ENCODE measurements around the gene ADORA2A.

The ADORA2A gene

DNA sequence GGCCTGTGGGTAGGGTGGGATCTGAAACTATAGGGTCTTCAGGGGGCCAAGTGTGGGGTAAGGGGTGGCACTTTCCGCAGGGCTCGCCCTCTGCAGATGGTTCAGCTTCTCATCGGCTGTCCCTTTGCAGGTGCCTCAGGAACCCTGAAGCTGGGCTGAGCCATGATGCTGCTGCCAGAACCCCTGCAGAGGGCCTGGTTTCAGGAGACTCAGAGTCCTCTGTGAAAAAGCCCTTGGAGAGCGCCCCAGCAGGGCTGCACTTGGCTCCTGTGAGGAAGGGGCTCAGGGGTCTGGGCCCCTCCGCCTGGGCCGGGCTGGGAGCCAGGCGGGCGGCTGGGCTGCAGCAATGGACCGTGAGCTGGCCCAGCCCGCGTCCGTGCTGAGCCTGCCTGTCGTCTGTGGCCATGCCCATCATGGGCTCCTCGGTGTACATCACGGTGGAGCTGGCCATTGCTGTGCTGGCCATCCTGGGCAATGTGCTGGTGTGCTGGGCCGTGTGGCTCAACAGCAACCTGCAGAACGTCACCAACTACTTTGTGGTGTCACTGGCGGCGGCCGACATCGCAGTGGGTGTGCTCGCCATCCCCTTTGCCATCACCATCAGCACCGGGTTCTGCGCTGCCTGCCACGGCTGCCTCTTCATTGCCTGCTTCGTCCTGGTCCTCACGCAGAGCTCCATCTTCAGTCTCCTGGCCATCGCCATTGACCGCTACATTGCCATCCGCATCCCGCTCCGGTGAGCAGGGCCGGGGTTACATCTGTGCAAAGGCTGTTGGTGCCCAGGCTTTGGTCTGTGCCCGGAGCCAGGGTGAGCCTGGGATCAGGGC is 5.8 kb downstream of the ADORA2A start:
- no peak for DNase-seq (ENCODE audit: low read depth)

- no peak for DNase-seq (ENCODE audit: low read depth)
Observed at GRCh38 chr22:24433828-24434470, 6.5 kb downstream of the ADORA2A start.

- DNase-seq (ENCODE audit: low read depth) = peak; percentile 76
Observed at GRCh38 chr22:24434471-24435322, 7.3 kb downstream of the ADORA2A start.

DNA sequence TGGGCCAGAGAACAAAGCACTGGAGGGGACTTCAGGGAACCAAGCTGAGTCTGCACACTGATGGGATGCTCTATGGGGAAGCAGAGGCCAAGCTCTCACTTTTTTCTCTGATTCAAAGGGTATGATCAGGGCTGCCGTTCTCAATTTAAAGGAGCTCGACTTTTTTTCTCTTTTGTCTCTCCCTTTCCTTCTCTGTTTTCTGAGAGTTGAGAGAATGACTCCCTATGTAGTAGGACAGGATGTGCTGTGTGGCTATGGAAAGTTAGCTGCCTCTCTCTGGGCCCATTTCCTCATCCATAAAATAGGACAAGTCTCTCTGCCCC is 7.9 kb downstream of the ADORA2A start:
- DNase-seq (ENCODE audit: low read depth) = no peak

DNA sequence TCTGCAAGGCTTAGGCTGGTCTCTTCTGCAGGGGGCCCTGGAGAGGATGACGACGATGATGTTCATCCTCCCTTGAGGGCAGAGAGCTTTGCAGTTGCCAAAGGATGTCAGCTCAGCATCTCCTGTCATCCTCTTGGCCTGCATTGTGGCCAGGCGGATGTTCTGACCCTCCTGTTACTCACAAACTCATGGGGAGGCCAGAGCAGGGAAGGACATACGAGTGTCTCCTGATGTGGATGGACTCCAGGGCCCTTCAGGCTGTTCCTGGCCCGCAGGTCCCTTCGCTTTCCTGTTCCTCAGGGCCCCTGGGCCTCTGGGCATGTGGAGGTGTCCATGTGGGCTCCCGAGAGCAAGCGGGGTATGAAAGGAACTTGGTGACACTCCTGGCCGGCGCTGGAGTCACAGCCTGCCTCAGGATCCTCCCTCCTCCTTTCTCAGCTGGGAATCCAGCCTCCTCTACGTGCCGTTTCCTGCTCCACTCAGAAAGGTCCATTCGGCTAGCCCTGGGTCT is 8.5 kb downstream of the ADORA2A start:
- DNase-seq (ENCODE audit: low read depth) = no peak

- DNase-seq (ENCODE audit: low read depth) = no peak
Observed at GRCh38 chr22:24436553-24436952, 9.2 kb downstream of the ADORA2A start.

DNA sequence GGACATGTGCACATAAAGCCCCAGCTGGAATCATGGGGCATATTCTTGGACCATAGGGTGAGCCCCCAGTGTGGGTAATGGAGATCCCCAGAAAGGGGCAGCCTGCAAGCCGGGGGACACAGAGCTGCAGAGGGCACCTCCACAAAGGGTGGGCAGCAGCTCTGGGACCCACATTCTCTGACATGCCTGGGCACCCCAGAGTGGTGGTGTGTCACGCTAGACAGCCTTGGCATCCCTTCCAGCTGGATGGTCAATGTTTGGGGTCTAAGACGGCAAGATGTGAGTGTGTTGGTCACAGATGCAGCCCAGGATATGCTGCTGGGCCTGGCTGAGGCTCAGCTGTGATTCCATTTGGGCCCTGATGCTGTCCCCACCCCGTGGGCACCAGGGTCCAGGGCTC is 9.7 kb downstream of the ADORA2A start:
- no peak for DNase-seq (ENCODE audit: low read depth)

GRCh38 chr22:24437741-24438328 is 10.4 kb downstream of the ADORA2A start:
- DNase-seq (ENCODE audit: low read depth) = no peak

GRCh38 chr22:24440270-24440717 is 12.9 kb downstream of the ADORA2A start:
- no peak for DNase-seq (ENCODE audit: low read depth)

GRCh38 chr22:24440718-24441405 is 13.5 kb downstream of the ADORA2A start:
- DNase-seq (ENCODE audit: low read depth) = no peak

DNA sequence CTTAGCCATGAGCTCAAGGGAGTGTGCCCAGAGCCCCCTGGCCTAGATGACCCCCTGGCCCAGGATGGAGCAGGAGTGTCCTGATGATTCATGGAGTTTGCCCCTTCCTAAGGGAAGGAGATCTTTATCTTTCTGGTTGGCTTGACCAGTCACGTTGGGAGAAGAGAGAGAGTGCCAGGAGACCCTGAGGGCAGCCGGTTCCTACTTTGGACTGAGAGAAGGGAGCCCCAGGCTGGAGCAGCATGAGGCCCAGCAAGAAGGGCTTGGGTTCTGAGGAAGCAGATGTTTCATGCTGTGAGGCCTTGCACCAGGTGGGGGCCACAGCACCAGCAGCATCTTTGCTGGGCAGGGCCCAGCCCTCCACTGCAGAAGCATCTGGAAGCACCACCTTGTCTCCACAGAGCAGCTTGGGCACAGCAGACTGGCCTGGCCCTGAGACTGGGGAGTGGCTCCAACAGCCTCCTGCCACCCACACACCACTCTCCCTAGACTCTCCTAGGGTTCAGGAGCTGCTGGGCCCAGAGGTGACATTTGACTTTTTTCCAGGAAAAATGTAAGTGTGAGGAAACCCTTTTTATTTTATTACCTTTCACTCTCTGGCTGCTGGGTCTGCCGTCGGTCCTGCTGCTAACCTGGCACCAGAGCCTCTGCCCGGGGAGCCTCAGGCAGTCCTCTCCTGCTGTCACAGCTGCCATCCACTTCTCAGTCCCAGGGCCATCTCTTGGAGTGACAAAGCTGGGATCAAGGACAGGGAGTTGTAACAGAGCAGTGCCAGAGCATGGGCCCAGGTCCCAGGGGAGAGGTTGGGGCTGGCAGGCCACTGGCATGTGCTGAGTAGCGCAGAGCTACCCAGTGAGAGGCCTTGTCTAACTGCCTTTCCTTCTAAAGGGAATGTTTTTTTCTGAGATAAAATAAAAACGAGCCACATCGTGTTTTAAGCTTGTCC is 14.3 kb downstream of the ADORA2A start:
- no peak for DNase-seq (ENCODE audit: low read depth)

DNA sequence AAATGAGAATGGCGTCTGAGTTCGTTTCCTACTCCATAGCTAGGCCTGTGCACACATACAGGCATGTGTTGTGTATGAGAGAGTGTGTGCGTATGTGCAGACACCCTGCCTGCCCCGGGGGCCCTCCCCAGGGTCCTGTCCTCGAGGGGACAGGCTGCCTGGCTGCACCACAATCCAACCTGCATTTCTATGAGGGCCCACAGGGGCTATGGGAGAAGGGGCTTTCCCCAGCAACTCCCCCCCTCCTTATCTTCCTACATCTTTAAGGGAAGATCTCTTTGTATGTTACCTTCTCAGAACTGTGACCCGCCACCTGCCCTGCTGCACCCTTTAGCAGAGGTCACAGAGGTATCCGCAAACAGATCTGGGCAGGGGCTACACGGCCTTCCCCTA is 14.9 kb downstream of the ADORA2A start:
- DNase-seq (ENCODE audit: low read depth) = no peak

DNA sequence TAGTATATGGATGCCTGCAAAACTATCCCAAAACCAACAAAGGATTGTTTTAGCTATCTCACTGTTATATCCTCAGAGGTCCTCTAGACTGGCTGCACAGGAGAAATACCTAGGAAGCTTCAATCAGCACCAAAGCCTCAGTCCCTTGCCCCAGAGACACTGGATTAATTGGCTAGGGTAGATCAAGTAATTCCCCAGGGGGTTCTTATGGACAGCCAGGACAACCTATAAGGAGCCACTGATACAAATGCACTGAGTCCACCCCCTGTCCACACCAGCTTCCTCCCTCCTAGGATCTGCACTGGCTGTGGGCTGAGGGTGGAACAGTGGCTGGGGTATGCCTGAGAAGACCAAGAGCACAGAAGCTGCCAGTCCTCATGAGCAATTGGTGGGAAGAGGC is 16.3 kb downstream of the ADORA2A start:
- DNase-seq (ENCODE audit: low read depth) = no peak

GRCh38 chr22:24444251-24444650 is 16.9 kb downstream of the ADORA2A start:
- no peak for DNase-seq (ENCODE audit: low read depth)

DNA sequence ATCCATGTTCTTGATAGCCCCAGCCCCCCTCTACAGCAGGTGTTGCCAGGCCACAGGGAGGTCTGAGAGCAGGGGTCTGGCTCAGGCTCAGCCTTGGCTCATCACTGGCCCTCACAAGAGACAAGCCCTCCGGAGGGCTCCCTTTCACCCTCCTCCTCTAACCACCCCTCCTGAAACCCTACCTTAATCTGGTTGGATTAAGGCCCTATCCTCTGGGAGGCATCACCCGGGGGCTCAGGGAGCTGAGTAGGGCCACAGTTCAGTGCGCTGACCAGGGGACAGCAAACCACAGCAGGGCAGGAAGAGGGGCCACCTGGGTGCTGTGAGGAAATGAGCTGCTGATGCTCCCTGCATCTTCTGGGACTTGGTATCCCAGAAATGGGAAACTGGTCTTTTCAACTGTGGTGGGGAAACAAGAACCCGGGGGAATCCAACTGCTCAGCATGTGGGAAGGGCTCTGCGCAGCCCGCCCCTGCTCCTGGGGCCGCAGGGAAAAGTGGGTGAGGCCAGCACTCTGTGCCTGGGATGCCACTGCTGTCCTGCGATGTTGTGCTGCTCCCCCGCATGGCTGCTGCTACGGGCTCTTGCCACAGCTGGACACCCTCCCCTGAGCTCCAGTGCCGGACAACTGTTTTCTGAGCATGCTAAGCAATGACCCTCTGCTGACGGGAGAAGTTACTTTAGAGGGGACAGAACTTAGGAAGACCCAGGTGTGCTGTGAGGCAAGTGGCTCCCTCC is 17.5 kb downstream of the ADORA2A start:
- DNase-seq (ENCODE audit: low read depth) = no peak

DNA sequence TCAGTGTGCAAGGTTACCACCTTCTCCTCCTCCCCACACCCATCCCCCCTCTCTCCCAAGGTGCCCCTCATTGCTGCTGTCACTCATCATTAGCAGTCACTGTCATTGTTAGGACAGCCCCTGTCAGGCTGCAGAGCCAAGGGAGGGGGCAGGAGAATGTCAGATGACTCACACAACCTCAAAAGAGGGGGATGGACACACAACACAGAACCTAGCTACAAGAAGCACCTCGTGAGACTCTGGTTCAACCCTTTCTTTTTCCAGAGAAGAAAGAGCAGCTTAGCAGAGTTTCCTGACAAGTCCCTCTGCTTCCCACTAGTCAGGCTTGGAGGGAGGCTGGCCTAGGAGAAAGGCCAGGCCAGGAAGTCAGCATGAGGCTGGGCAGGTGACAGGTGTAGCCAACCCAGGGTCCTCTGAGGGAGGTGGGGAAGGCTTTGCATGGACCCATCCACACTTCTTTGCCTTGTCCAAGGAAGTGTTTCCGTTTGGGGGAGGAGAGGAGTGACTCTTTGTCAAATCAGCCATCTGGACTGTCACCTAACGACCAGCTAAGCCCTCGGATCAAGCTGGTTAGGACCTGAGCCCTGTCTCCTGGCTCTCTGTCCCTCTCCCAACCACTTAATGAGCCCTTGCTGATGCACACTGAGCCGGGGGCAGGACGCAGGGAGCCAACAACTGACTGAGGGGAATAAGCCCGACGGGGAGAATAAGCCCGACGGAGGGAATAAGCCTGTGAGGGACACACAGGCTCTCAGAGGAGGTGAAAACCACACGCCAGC is 18.3 kb downstream of the ADORA2A start:
- DNase-seq (ENCODE audit: low read depth) = no peak

DNA sequence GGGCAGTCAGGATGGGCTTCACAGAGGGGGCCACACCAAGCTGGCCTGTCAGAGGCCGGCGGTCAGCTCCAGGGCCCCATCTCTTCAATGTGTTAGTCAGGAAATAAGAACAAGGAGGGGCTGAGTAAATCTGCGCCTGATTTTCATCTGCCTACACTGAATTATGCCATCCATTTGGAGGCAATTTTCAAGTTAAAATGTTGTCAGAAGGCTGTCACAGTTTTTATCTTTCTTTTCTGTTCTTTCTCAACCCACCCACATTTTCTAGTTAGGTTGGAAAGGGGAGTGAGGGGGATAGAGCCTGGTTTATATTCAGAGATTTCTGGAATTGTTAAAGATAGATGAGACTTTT is 18.8 kb downstream of the ADORA2A start:
- DNase-seq (ENCODE audit: low read depth) = no peak

DNA sequence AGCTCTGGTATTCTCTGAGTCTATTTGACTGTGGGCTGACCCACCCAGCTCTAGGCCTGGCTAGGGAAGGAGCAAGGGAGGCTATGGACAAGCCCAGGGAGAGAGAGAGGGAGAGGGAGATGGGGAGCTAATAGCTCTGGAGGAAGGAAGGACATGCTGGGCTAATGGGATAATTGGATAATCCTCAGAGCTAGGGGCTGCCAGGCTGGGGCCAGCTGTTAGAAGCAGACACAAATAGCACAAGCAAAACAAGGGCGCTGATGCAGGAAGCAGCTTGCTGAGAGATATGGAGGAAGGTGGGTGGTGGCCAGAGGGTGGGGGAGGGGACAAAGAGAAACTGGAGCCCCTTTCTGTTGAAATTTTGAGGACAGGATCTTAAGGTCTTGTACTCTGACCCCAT is 23.2 kb downstream of the ADORA2A start:
- DNase-seq (ENCODE audit: low read depth) = no peak

GRCh38 chr22:24451162-24451561 is 23.8 kb downstream of the ADORA2A start:
- no peak for DNase-seq (ENCODE audit: low read depth)
